Fibroblast of skin of scalp (primary cell): ENCODE data around the gene SYNRG.
A peak's percentile ranks its signal among the peaks of the same experiment; 100 is the strongest.
"Not testable (repeated sequence)": the region's sequence is repeated elsewhere in the genome, so short reads cannot be mapped to it uniquely, and the experiment has no call there.

ENCODE experiments used
- DNase-seq: peaks from one replicate; pipeline ENCODE4 v3.0.0-alpha.2; 2013

The SYNRG gene

GRCh38 chr17:37543637-37544052, 65.6 kb downstream of the SYNRG start:
- DNase-seq: no peak

- peak; percentile 82 for DNase-seq
Measured at GRCh38 chr17:37541880-37542660, 67.1 kb downstream of the SYNRG start.

GRCh38 chr17:37538981-37539659, 70.1 kb downstream of the SYNRG start:
- no peak for DNase-seq

GRCh38 chr17:37535906-37536305, 73.3 kb downstream of the SYNRG start:
- DNase-seq: no peak

- no peak for DNase-seq
Measured at GRCh38 chr17:37532756-37533155, 76.5 kb downstream of the SYNRG start.

- no peak for DNase-seq
Measured at GRCh38 chr17:37530420-37530819, 78.8 kb downstream of the SYNRG start.

GRCh38 chr17:37527249-37527851, 81.9 kb downstream of the SYNRG start:
- peak; percentile 55 for DNase-seq

GRCh38 chr17:37523715-37524219, 85.5 kb downstream of the SYNRG start:
- DNase-seq: no peak

GRCh38 chr17:37521821-37522220, 87.4 kb downstream of the SYNRG start:
- no peak for DNase-seq

GRCh38 chr17:37520174-37520573, 89.0 kb downstream of the SYNRG start:
- DNase-seq: no peak

GRCh38 chr17:37519251-37519985, 89.8 kb downstream of the SYNRG start:
- no peak for DNase-seq

- no peak for DNase-seq
Measured at GRCh38 chr17:37518826-37519225, 90.4 kb downstream of the SYNRG start.

- no peak for DNase-seq
Measured at GRCh38 chr17:37517881-37518280, 91.3 kb downstream of the SYNRG start.

GRCh38 chr17:37516127-37516571, 93.1 kb downstream of the SYNRG start:
- DNase-seq: peak; percentile 86

- DNase-seq: no peak
Measured at GRCh38 chr17:37513711-37514110, 95.5 kb downstream of the SYNRG start.

GRCh38 chr17:37512442-37513068, 96.7 kb downstream of the SYNRG start:
- no peak for DNase-seq

GRCh38 chr17:37511642-37512041, 97.6 kb downstream of the SYNRG start:
- DNase-seq: not testable (repeated sequence)

GRCh38 chr17:37510056-37510455, 99.2 kb downstream of the SYNRG start:
- no peak for DNase-seq

GRCh38 chr17:37507111-37507510, 102.1 kb downstream of the SYNRG start:
- DNase-seq: no peak

- DNase-seq: peak; percentile 36
Measured at GRCh38 chr17:37506678-37507077, 102.5 kb downstream of the SYNRG start.

- DNase-seq: no peak
Measured at GRCh38 chr17:37505333-37505732, 103.9 kb downstream of the SYNRG start.

- no peak for DNase-seq
Measured at GRCh38 chr17:37503148-37503547, 106.1 kb downstream of the SYNRG start.
